ENCODE measurements around the gene ANKS1B. TPM values are rescaled to one million over a fixed set of nuclear protein-coding genes. Genes with fewer than 3 reads are reported as not detected.

Gene ANKS1B
- total RNA-seq, 1 experiment from 2014 or later, result 18.8 TPM

- CTCF ChIA-PET, result interaction anchor here (0.5 kb wide), 1 partner anchor 213 kb away, joined by 3 read pairs; no protein-coding TSS in a partner anchor
- no peaks in the 10 kb centered on the region for H3K9me3 Mint-ChIP-seq (ENCODE audit: unreplicated experiment)
- intact Hi-C loops (cut with micrococcal nuclease), result no loop called here
Measured at GRCh38 chr12:99418379-99418778, 566.4 kb downstream of the ANKS1B start.

DNA sequence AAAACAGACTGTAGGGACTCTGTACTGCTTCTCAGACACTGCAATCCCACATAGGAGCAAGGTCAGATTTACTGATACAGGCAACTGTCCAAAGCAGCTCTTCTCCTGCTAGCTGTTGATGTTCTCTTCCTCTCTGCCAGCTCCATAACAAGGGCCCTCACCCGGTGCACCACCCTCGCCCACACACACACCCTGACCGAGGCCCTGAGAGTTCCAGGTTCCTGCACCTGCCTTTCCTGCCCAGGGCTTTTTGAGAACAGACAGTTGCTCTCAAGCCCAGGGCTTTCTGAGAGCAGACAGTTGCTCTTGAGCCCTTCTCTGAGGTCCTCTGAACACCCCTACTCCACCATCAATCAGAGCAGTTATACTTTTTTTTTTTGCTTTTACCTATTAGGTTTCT lies 571.0 kb downstream of the ANKS1B start:
- no TSS peak for BruUV-seq (replicated peaks)
- no peak for TF ChIP-seq CTCF (IDR thresholded peaks at IDR 0.05; ENCODE audit: unreplicated experiment)
- H3K4me1 Mint-ChIP-seq (ENCODE audit: insufficient read depth, unreplicated experiment), result no peaks in the 10 kb centered on the region
- intact Hi-C loops (cut with micrococcal nuclease), result no loop called here
- no peaks in the 10 kb centered on the region for H3K27me3 Mint-ChIP-seq (ENCODE audit: insufficient read depth, unreplicated experiment)
- no peaks in the 10 kb centered on the region for H3K9me3 Mint-ChIP-seq (ENCODE audit: unreplicated experiment)
- ChIA-PET CTCF (no interaction called here), POLR2A (no interaction called here)
- no peak overlapping the region for H3K27ac Mint-ChIP-seq (ENCODE audit: low read depth, unreplicated experiment)
- H3K4me3 Mint-ChIP-seq (ENCODE audit: unreplicated experiment), result no peak overlapping the region
- peaks cover 6% of the 10 kb centered on the region for H3K36me3 Mint-ChIP-seq (ENCODE audit: insufficient read depth, unreplicated experiment)
- DNase-seq (ENCODE audit: unreplicated experiment), result no peak

More at GRCh38 chr12:99418379-99418778, 566.4 kb downstream of the ANKS1B start:
- H3K36me3 Mint-ChIP-seq (ENCODE audit: insufficient read depth, unreplicated experiment), result peaks cover 6% of the 10 kb centered on the region
- no peaks in the 10 kb centered on the region for H3K27me3 Mint-ChIP-seq (ENCODE audit: insufficient read depth, unreplicated experiment)
- POLR2A ChIA-PET, result no interaction called here
- no peak for TF ChIP-seq CTCF (IDR thresholded peaks at IDR 0.05; ENCODE audit: unreplicated experiment)
- DNase-seq (ENCODE audit: unreplicated experiment), result peak; percentile 4
- BruUV-seq (replicated peaks), result no TSS peak
- H3K4me1 Mint-ChIP-seq (ENCODE audit: insufficient read depth, unreplicated experiment), result peaks cover 7% of the 10 kb centered on the region
- H3K4me3 Mint-ChIP-seq (ENCODE audit: unreplicated experiment), result no peak overlapping the region
- H3K27ac Mint-ChIP-seq (ENCODE audit: low read depth, unreplicated experiment), result no peak overlapping the region

GRCh38 chr12:99393763-99394162 lies 591.0 kb downstream of the ANKS1B start:
- ChIA-PET POLR2A (no interaction called here), CTCF (interaction anchor here (0.6 kb wide), 1 partner anchor 12 kb away, joined by 3 read pairs; no protein-coding TSS in a partner anchor)
- Mint-ChIP-seq H3K4me3 (ENCODE audit: unreplicated experiment) (no peak overlapping the region), H3K4me1 (ENCODE audit: insufficient read depth, unreplicated experiment) (no peaks in the 10 kb centered on the region), H3K9me3 (ENCODE audit: unreplicated experiment) (no peaks in the 10 kb centered on the region), H3K27ac (ENCODE audit: low read depth, unreplicated experiment) (no peak overlapping the region), H3K36me3 (ENCODE audit: insufficient read depth, unreplicated experiment) (peaks cover 4% of the 10 kb centered on the region), H3K27me3 (ENCODE audit: insufficient read depth, unreplicated experiment) (no peaks in the 10 kb centered on the region)
- no TSS peak for BruUV-seq (replicated peaks)
- no peak for DNase-seq (ENCODE audit: unreplicated experiment)
- no peak for TF ChIP-seq CTCF (IDR thresholded peaks at IDR 0.05; ENCODE audit: unreplicated experiment)
- intact Hi-C loops (cut with micrococcal nuclease), result no loop called here

DNA sequence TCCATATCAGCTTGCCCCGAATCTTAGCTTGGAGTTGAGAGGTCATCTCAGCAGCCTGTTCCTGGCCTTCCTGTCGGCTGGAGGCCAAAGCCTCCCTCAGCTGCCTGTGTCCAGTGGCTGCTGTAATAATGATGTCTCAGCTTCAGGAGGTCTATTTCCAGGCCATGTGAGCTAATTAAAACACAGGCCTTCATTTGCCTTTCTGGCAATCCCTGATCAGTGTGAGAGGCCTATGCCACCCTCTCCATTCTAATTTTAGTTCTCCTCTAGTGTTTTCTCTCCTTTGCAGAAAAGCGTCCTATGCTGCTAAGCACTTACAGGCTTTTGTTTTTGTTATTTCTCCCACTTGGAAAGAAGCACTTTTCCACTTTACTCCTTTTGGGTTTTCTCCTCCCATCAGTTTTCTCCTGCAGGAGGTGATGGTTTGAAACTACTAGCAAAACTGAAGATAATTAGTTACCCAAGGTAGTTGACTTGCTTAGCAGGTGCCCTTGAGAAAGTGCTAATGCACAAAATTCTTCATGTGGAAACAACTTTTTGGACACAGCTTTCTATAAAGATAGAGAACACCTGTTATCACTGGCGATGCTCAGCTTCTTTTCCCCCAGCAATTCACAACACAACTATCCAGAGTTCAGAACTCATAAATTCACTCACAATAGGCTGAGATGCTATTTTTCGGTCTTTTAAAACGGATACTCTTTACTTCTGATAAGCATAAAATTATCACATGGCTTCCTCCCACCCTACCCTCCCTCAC lies 592.5 kb downstream of the ANKS1B start:
- POLR2A ChIA-PET, result no interaction called here
- CTCF ChIA-PET, result interaction anchor here (1.1 to 2.6 kb wide), 4 partner anchors 10 to 375 kb away, joined by 3 to 10 read pairs (median 5); no protein-coding TSS in a partner anchor
- H3K27ac Mint-ChIP-seq (ENCODE audit: low read depth, unreplicated experiment), result no peak overlapping the region
- H3K9me3 Mint-ChIP-seq (ENCODE audit: unreplicated experiment), result no peaks in the 10 kb centered on the region
- no peak overlapping the region for H3K4me3 Mint-ChIP-seq (ENCODE audit: unreplicated experiment)
- peaks cover 4% of the 10 kb centered on the region for H3K36me3 Mint-ChIP-seq (ENCODE audit: insufficient read depth, unreplicated experiment)
- H3K4me1 Mint-ChIP-seq (ENCODE audit: insufficient read depth, unreplicated experiment), result no peaks in the 10 kb centered on the region
- no peaks in the 10 kb centered on the region for H3K27me3 Mint-ChIP-seq (ENCODE audit: insufficient read depth, unreplicated experiment)
- BruUV-seq (replicated peaks), result no TSS peak
- DNase-seq (ENCODE audit: unreplicated experiment), result no peak
- intact Hi-C loops (cut with micrococcal nuclease), result no loop called here
- no peak for TF ChIP-seq CTCF (IDR thresholded peaks at IDR 0.05; ENCODE audit: unreplicated experiment)

Measured in MCF 10A (cell line).